B cell (primary cell): ENCODE measurements around the gene ADD3. TPM values are rescaled to one million over a fixed set of nuclear protein-coding genes. Genes with fewer than 3 reads are reported as not detected.

Experiments
- ATAC-seq: fragments of 200-7000 bp; cut with Tn5 transposase; one replicate; pipeline ENCODE4 v1.10.0; 2021; ENCODE audit warnings: low read depth, mild to moderate bottlenecking, moderate number of reproducible peaks, moderate library complexity
- CTCF ChIA-PET: fragments of 350-600 bp; sonication (Branson Sonifier 250); formaldehyde crosslinking; loops from one replicate; lab custom pipeline; 2021; ENCODE audit warnings: antibody characterized with exemption, inconsistent platforms; lab: Charles Lee
- POLR2A ChIA-PET: fragments of 350-600 bp; sonication (Branson Sonifier 250); formaldehyde crosslinking; loops from one replicate; lab custom pipeline; 2021; ENCODE audit warnings: antibody characterized with exemption; lab: Charles Lee
- DNase-seq: peaks from one replicate; pipeline ENCODE4 v3.0.0; 2013
- H2AFZ ChIP-seq: 2 replicates; pipeline ENCODE4 v1.6.1; 2012; ENCODE audit warnings: mild to moderate bottlenecking, low read depth, low read length; ENCODE audit not compliant: insufficient read depth, poor library complexity, severe bottlenecking
- H3K27ac ChIP-seq, 2 donors: 1 replicate in 1 of 2; 2 replicates in 1 of 2; pipeline ENCODE4 v1.5.1; 2012 to 2013; ENCODE audit warnings: low read length in 2 of 2, mild to moderate bottlenecking in 2 of 2, moderate library complexity in 1 of 2
- H3K27me3 ChIP-seq, 4 experiments: fragments of 200-600 bp in 1 of 4; sonication (generic) in 1 of 4; replicated peaks in 1 of 4; 1 replicate in 2 of 4; 2 replicates in 2 of 4; pipeline versions ENCODE4 v1.6.1 to v1.7.0; 2013 to 2016; ENCODE audit warnings: low read length in 3 of 4, mild to moderate bottlenecking in 2 of 4, mixed read lengths in 1 of 4, moderate library complexity in 1 of 4; ENCODE audit not compliant: insufficient read depth in 4 of 4, control insufficient read depth in 3 of 4; ENCODE audit errors: control extremely low read depth in 1 of 4
- H3K36me3 ChIP-seq, 2 experiments: replicated peaks in 1 of 2; 1 replicate in 1 of 2; 2 replicates in 1 of 2; pipeline versions ENCODE4 v1.6.1 to v1.7.1; 2013; ENCODE audit warnings: low read length in 1 of 2; ENCODE audit not compliant: insufficient read depth in 2 of 2, control insufficient read depth in 1 of 2; ENCODE audit errors: control extremely low read depth in 1 of 2, extremely low read depth in 1 of 2
- H3K4me1 ChIP-seq, 2 donors: fragments of 200-600 bp in 1 of 2; sonication (generic) in 1 of 2; 1 replicate in 1 of 2; 2 replicates in 1 of 2; pipeline versions ENCODE4 v1.5.1 to v1.6.1; 2013 to 2017; ENCODE audit warnings: low read length in 2 of 2; ENCODE audit not compliant: control insufficient read depth in 2 of 2, insufficient read depth in 2 of 2
- H3K4me2 ChIP-seq: replicated peaks from 2 replicates; pipeline ENCODE3; 2012; ENCODE audit warnings: mild to moderate bottlenecking, low read depth, low read length; ENCODE audit not compliant: poor library complexity, severe bottlenecking
- H3K4me3 ChIP-seq, 5 experiments: fragments of 200-600 bp in 1 of 5; sonication (generic) in 1 of 5; 1 replicate in 3 of 5; 2 replicates in 2 of 5; pipeline versions ENCODE4 v1.5.1 to v1.7.0; 2011 to 2016; ENCODE audit warnings: low read length in 4 of 5, mild to moderate bottlenecking in 4 of 5, low read depth in 2 of 5, control low read depth in 1 of 5, moderate library complexity in 1 of 5; ENCODE audit not compliant: insufficient read depth in 1 of 5; ENCODE audit errors: control extremely low read depth in 1 of 5, extremely low read depth in 1 of 5
- H3K79me2 ChIP-seq: fragments of 200-600 bp; sonication (generic); one replicate; pipeline ENCODE4 v1.6.0; 2016; ENCODE audit warnings: low read length; ENCODE audit not compliant: control insufficient read depth, insufficient read depth
- H3K9ac ChIP-seq: fragments of 200-600 bp; sonication (generic); 2 replicates; pipeline ENCODE4 v1.6.1; 2017; ENCODE audit warnings: mild to moderate bottlenecking, low read length, moderate library complexity
- H3K9me3 ChIP-seq, 3 donors: one replicate each; pipeline versions ENCODE4 v1.6.1 to v1.7.1; 2013; ENCODE audit warnings: low read length in 2 of 3; ENCODE audit not compliant: control insufficient read depth in 2 of 3, insufficient read depth in 1 of 3; ENCODE audit errors: control extremely low read depth in 1 of 3
- H4K20me1 ChIP-seq: 2 replicates; pipeline ENCODE4 v1.6.0; 2012; ENCODE audit warnings: mild to moderate bottlenecking, low read length; ENCODE audit not compliant: insufficient read depth, control insufficient read depth, poor library complexity, severe bottlenecking
- H3K27ac Mint-ChIP-seq: one replicate; pipeline ENCODE4 v1.8.0; 2021; ENCODE audit warnings: mixed read lengths
- H3K27me3 Mint-ChIP-seq: one replicate; pipeline ENCODE4 v1.8.0; 2021; ENCODE audit warnings: mixed read lengths
- H3K4me1 Mint-ChIP-seq: one replicate; pipeline ENCODE4 v1.8.0; 2021; ENCODE audit warnings: mixed read lengths
- H3K4me3 Mint-ChIP-seq: one replicate; pipeline ENCODE4 v1.8.0; 2021; ENCODE audit warnings: mixed read lengths
- H3K9me3 Mint-ChIP-seq: one replicate; pipeline ENCODE4 v1.8.0; 2022; ENCODE audit warnings: mixed read lengths; ENCODE audit not compliant: insufficient read depth
- EZH2 ChIP-seq: IDR thresholded peaks from 2 replicates; pipeline ENCODE4 v1.6.1; 2012; ENCODE audit warnings: borderline replicate concordance, low read depth, mild to moderate bottlenecking, moderate library complexity, low read length; ENCODE audit not compliant: insufficient read depth, poor library complexity, severe bottlenecking
- WGBS: methylation state at CpG from one replicate; pipeline ENCODE4 v1.1.5; 2013; ENCODE audit warnings: missing lambda C conversion rate; ENCODE audit not compliant: insufficient coverage; 5-methylcytosine and 5-hydroxymethylcytosine counted together
- intact Hi-C: fragments of 100-400 bp; cut with micrococcal nuclease; formaldehyde crosslinking; loops from one replicate; pipeline ENCODE4 v1.10.0; 2022
- polyA plus RNA-seq: library from polyadenylated mRNA; depleted of rRNA; stranded (reverse); fragments of >200 nt; gene quantifications from 2 replicates; pipeline ENCODE4 v1.2.3, GENCODE V29; 2012
- total RNA-seq, 2 donors: library from RNA; stranded (reverse); fragments of 120-200 nt in 1 of 2; gene quantifications; 1 replicate in 1 of 2; 2 replicates in 1 of 2; pipeline versions ENCODE4 v1.2.3 to v1.2.4, GENCODE V29; 2013 to 2022
- TF ChIP-seq, protein P1 (sequence below): fragments of 200-600 bp; IDR thresholded peaks from one replicate; pipeline ENCODE4 v1.8.0; 2022; ENCODE audit warnings: antibody characterized with exemption, mild to moderate bottlenecking

ADD3 gene
- total and polyA plus RNA-seq, 2 donors (not counting 1 experiment from before 2014, with no cell fraction given): 156 to 185 TPM

DNA sequence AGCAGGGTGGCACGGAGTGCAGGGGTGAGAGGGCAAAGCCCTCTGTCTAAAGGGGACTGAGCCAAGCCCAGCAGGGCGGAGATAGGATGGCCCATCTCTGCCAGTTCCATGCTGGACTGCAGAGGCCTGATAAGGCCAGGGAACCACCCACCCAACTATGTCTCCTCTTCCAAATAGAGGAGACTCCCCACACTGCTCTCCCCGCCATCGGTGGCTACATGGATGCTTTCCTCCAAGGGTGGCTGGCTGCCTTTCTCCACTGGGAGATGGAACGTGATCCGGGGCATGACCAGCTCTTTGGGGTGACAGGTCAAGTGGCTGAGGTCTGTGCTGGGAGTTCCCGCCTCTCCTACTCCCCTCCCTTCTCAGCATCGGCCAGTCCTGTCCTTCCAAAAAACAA, 141.5 kb downstream of the ADD3 start:
- Histone ChIP-seq H3K4me2 (no peak overlapping the region), H2AFZ (no peak overlapping the region), H3K79me2 (no peaks in the 10 kb centered on the region), H3K27me3 (peaks cover 0 to 45% (median 18%) of the 10 kb centered on the region in 4 experiments), H3K4me3 (no peak overlapping the region), H3K36me3 (no peaks in the 10 kb centered on the region), H3K4me1 (peaks cover 33 to 35% of the 10 kb centered on the region in 2 donors), H3K9me3 (peaks cover 0 to 7% (median under 1%) of the 10 kb centered on the region in 3 donors), H3K27ac (no peak overlapping the region), H3K9ac (no peak overlapping the region), H4K20me1 (no peaks in the 10 kb centered on the region)
- Mint-ChIP-seq H3K4me3 (no peak overlapping the region), H3K9me3 (no peaks in the 10 kb centered on the region), H3K27ac (no peak overlapping the region), H3K4me1 (peaks cover 36% of the 10 kb centered on the region), H3K27me3 (peaks cover 32% of the 10 kb centered on the region)
- TF ChIP-seq EZH2: no peak
- TF ChIP-seq, protein P1, sequence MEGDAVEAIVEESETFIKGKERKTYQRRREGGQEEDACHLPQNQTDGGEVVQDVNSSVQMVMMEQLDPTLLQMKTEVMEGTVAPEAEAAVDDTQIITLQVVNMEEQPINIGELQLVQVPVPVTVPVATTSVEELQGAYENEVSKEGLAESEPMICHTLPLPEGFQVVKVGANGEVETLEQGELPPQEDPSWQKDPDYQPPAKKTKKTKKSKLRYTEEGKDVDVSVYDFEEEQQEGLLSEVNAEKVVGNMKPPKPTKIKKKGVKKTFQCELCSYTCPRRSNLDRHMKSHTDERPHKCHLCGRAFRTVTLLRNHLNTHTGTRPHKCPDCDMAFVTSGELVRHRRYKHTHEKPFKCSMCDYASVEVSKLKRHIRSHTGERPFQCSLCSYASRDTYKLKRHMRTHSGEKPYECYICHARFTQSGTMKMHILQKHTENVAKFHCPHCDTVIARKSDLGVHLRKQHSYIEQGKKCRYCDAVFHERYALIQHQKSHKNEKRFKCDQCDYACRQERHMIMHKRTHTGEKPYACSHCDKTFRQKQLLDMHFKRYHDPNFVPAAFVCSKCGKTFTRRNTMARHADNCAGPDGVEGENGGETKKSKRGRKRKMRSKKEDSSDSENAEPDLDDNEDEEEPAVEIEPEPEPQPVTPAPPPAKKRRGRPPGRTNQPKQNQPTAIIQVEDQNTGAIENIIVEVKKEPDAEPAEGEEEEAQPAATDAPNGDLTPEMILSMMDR: no peak
- 94% methylated on average over 5 of the region's 8 CpGs for WGBS
- no peak for DNase-seq
- intact Hi-C loops: no loop called here
- POLR2A ChIA-PET: no interaction called here
- CTCF ChIA-PET: interaction anchor here (0.6 to 1.6 kb wide), 3 partner anchors 11 to 150 kb away, joined by 3 to 7 read pairs (median 4); no protein-coding TSS in a partner anchor
- ATAC-seq: no peak

DNA sequence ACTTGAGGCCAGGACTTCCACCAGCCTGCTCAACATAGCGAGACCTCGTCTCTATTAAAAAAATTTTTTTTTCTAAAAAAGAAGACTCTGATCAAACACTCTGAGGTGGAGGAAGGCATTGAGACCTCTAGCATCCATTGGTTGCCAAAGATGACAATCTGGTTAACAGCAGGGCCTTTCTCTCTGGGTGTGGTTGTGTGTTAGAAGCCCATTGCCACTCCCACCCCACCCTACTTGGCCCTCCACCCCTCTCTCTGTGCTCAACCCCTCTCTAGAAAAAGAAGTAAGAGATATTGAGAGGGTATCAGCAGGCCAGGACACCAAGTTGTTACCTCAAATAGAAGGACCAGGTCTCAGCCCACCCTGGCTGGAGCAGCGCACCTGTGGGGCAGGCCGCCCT, 142.3 kb downstream of the ADD3 start:
- H3K36me3 ChIP-seq: no peaks in the 10 kb centered on the region
- DNase-seq: no peak
- no peak for ATAC-seq
- H3K27me3 ChIP-seq: peaks cover 0 to 45% (median 18%) of the 10 kb centered on the region in 4 experiments
- no peak overlapping the region for H3K4me2 ChIP-seq
- peaks cover 41% of the 10 kb centered on the region for H3K4me1 Mint-ChIP-seq
- peaks cover 41 to 42% of the 10 kb centered on the region in 2 donors for H3K4me1 ChIP-seq
- POLR2A ChIA-PET: no interaction called here
- H3K9me3 Mint-ChIP-seq: no peaks in the 10 kb centered on the region
- H3K4me3 Mint-ChIP-seq: no peak overlapping the region
- intact Hi-C loops: no loop called here
- no peak overlapping the region for H2AFZ ChIP-seq
- H3K9me3 ChIP-seq: peaks cover 0 to 11% (median 2%) of the 10 kb centered on the region in 3 donors
- H3K27me3 Mint-ChIP-seq: peaks cover 32% of the 10 kb centered on the region
- CTCF ChIA-PET: interaction anchor here (0.8 to 1.6 kb wide), 2 partner anchors 12 to 84 kb away, joined by 3 to 7 read pairs; no protein-coding TSS in a partner anchor
- WGBS: 100% methylated on average over 2 of the region's 4 CpGs
- no peaks in the 10 kb centered on the region for H3K79me2 ChIP-seq
- H3K27ac ChIP-seq: no peak overlapping the region
- no peaks in the 10 kb centered on the region for H4K20me1 ChIP-seq
- no peak overlapping the region for H3K27ac Mint-ChIP-seq
- no peak overlapping the region for H3K9ac ChIP-seq
- no peak overlapping the region for H3K4me3 ChIP-seq
- TF ChIP-seq, protein P1: no peak
- no peak for TF ChIP-seq EZH2
